ENCODE results near the gene CYB5B.

The CYB5B gene, protein sequence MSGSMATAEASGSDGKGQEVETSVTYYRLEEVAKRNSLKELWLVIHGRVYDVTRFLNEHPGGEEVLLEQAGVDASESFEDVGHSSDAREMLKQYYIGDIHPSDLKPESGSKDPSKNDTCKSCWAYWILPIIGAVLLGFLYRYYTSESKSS

GRCh38 chr16:69424053-69424934 is at the start of gene CYB5B:
Gene CYB5B, plus strand, starts transcription at chr16:69424619. Its CDS starts 65 bp downstream, at chr16:69424684.
- peak; percentile 96 for DNase-seq (ENCODE audit: low spot score)

GRCh38 chr16:69376393-69377059 is 47.9 kb upstream of the CYB5B start:
- no peak for DNase-seq (ENCODE audit: low spot score)

- no peak for DNase-seq (ENCODE audit: low spot score)
These were observed 46.4 kb upstream of the CYB5B start for GRCh38 chr16:69378036-69378435.

DNA sequence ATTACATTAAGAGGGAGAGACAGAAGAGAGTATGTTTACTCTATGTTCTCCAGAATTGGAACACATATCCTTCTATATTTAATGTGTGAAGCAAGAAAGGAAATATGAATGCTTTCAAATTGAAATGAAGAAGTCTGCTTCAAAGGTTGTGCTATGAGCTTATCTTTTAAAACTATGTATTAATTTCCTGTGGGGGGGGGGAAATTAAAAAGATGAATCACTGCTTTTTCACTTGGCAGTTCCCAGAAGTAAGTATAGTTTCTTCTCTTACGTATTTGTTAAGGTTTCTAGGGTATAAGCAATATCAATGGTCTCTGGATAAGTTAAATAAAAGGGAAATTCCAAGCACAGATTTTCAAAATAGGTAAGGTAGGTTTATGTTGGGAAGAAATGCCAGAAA is 45.7 kb upstream of the CYB5B start:
- no peak for DNase-seq (ENCODE audit: low spot score)

DNA sequence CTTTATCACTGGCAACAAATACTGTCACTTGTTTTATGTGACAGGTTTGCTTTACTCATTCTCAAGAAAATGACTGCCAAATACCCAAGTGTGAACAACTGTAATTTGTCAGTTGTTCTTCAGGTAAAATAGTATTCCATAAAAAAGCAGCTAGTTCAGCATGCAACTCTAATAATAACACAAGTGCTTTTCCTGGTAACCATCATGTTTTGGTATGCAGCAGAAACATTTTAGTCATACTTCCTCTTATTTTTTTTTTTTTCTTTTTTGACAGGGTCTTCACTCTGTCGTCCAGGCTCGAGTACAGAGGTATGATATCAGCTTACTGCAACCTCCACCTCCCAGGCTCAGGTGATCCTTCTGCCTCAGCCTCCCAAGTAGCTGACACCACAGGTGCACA is 43.2 kb upstream of the CYB5B start:
- no peak for DNase-seq (ENCODE audit: low spot score)

DNA sequence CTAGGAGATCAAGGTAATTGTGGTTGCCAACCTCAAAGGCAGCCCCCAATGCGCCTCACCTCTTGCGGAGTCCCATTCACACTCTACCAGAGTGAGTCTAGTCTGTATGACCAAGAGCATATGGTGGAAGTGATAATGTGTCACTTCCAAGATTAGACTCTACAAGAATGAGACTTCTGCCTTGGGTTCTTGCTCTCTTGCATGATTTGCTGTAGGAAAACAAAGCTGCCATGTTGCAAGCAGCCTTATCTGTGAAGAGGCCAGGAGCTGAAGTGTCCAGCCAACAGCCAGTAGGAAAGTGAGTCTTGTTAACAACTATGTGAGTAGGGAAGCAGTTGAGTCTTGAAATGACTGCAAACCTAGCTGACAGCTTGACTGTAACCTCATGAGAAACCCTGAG is 42.0 kb upstream of the CYB5B start:
- no peak for DNase-seq (ENCODE audit: low spot score)

DNA sequence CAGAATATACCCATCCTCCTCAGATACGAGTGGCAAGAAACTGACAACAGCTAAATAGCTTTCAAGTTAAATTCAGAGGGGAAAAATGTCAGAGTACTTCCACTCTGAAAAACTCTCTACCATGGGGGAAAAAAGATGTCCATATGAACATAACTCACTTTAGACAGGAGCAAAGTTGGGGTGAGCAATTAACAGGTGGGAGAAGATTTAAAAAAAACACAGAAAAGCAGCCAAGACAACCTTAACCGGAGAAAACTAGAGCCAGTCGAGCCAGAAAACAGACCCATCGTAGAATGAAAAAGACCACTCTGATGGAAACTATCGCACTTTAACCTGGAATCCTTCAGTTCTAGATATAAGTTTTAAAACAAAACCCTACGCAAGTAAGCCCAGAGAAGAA is 39.4 kb upstream of the CYB5B start:
- DNase-seq (ENCODE audit: low spot score), result no peak

DNA sequence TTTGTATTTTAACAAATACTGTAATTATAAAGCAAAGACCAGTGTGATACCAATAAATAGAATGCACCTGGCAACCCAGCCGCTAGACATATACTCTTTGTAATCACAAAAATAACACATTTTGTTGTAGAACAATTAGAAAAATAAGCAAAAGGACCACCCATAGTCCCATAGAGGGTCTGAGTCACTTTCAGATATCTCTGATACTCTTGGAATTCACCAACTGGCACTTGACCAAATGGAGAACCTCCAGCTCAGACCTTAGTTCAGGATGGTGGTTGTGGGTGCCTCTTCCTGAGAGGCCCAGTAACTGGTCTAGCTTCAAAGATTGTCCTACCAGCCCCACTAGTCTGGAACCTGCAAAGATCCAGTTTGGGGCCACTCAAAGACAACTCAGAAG is 37.8 kb upstream of the CYB5B start:
- DNase-seq (ENCODE audit: low spot score), result no peak

DNA sequence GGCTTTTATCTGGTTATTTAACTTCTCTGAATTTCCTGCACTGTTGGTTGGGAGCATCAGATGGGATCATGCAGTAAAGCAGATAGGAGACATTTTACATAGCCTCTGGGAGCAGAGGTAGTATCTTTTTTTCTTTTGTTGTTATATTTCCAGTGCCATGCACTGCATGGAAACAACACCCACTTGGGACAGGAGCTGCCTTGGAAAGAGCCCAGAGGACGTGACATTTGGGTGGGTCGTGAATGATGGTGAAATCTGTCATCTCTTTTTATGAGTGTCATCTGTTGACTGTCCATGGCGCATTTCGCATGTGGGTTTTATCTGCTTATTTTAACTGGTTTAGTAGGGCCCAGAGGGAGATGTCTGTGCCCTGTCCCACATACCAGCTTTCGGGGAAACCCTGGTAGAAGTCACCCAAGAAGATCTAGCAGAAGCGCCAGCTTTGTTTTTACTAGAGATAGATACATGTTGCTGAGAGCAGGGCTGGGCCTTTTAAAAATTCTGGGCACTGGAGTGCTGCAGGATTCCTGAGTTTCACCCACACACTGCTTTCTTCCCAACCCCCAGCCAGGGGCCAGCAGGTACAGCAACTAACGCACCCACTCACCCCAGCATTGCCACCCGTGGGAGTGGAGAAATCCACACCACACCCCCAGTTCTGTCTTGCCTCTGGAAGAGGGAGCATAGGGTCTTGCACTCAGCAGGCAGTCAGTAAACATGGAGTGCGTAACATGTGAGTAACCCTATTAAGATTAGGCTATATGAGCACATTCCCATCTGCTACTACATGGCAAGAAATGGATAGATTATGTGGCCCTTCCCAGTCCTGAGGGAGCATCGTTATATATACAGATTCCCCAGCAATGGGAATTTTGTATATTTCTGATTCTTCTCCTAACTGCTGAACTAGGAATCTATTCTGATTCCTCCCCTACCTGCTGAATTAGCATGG is 30.2 kb upstream of the CYB5B start:
- no peak for DNase-seq (ENCODE audit: low spot score)

DNA sequence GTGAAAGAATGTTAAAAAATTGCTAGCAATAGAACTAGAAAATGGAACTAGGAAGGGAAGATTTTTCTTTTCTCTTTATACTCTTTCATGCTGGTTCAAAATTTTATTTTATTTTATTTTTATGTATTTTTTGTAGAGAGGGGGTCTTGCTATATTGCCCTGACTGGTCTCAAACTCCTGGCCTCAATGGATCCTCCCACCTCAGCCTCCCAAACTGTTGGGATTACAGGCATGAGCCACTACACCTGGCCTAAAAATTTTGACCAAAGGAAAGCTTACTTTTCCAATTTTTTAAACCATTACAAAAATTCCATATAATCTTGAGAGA is 28.6 kb upstream of the CYB5B start:
- no peak for DNase-seq (ENCODE audit: low spot score)

DNA sequence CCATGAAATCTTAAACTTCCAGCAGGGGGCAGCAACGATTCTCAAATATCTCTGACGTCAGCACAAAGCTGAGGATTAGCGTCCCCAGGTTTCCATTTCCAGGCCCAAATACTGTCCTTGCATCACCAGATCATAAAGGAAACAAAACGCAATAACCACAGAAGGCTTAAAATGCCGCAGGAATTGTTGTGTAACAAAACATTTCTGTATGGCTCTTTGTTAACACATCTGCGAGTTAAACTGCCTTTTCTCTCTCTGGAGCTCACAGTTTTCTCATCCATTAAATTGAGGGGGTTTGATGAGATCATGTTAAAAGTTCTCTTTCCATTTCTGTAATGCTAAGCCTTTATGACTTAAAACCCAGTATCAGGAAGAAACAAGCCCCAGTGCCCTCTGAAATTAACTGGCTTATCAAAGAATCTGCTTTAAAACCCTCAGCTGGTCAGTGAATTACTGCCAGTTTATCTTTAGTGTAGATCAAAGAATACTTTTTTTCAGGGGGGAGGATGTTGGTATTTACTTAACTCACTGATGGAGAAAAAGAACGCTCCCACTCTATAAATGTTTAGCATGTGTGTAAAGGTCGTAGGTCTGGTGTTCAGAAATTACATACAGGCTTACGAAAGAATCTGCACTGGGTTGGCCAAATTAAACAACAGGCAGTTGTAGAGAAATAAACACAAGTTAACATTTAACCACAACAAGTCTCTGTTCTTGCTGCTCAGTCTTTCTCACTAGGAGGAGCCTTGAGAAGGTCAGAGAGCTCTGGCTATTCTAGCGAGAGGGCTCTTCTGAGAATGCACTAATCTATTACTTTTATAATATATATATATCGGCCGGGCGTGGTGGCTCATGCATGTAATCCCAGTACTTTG is 28.0 kb upstream of the CYB5B start:
- peak; percentile 77 for DNase-seq (ENCODE audit: low spot score)

DNA sequence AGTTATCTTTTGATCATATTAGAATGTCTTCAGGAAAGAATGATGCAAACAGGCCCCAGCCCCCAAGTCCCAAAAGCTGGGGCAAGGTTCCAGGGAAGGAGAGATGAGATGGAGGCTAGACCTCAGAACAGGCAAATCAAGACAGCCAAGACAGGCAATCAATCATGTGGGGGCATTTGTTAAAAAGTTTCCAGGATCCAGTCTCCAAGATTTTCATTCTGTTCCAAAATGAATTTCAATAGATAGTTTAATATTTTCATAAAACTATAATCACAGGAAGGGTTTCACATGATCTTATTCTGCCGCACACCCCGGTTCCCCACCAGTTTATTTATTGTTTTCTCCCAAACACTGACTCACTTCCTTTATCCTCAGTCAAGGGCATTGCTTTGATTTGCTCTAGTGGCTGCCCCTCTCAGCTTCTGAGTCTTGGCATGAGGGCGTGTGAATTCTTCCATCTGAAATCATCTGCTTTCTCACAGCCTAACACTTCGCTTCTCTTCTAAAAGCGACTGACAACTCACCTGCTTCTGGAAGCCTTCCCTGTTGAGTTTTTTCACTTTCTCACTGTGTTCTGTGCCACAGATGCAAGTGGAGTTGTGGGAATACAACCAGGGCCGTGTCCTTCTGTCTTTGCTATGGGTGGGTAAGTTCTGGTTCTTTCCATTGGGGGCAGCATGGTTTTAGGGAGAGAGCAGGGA is 26.4 kb upstream of the CYB5B start:
- peak; percentile 86 for DNase-seq (ENCODE audit: low spot score)

DNA sequence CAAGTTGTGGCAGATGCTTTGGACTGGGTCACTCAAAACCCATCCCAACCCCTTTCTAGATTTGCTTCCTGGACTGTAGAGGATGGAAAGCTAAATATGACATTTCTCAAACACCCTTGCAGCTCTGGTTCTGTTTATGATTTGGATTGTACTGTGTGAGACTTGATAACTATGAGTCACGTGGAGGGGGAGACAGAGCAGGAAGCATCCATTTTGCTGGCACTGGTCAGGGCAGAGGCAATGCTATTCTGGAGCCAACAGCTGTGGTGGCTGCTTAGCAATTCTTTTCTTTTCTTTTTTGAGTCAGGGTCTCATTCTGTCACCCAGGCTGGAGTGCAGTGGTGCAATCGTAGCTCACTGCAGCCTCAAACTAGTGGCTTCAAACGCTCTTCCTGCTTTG is 25.1 kb upstream of the CYB5B start:
- DNase-seq (ENCODE audit: low spot score), result no peak

GRCh38 chr16:69402439-69402838 is 22.0 kb upstream of the CYB5B start:
- no peak for DNase-seq (ENCODE audit: low spot score)

DNA sequence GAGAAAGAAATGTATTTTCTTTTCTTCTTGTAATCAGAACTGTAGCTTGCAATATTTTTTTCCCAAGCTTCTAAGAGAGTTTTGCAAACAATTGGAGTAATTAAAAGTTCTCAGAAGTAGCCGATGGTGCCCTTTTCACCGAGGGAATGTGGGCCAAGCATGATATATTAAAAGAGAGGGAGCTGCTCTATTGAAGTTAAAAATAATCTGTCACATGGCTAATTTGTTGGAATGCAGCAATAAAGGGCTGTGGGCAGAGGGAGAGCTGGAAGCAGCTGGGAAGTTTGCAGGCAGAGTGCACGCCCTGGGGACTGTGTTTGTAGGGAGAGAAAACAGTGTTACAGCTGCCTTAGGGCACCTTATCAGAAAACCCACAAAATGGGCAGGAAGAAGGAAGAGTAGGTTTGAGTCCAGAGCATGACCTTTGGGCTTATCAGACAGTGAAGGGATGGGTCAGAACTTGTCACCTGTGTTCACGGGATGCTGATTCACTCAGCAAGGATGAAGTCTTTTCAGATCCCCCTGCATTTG is 20.1 kb upstream of the CYB5B start:
- no peak for DNase-seq (ENCODE audit: low spot score)

DNA sequence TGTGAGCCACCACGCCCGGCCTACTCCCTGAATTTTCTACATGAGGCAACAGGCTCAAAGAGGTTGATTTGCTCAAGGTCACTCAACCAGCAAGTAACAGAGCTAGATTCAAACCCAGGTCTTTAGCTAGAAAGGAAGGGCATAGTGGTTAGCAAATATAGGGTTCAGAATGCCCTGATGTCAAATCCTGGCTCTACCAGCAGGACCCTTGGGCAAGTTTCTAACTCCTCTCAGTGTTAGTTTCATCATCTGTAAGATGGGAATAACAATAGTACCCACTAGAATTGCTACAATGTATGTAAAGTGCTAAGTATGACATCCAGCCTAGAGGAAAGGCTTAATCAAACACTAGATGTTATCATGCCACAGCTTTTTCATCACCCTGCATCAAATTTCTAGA is 19.1 kb upstream of the CYB5B start:
- no peak for DNase-seq (ENCODE audit: low spot score)

DNA sequence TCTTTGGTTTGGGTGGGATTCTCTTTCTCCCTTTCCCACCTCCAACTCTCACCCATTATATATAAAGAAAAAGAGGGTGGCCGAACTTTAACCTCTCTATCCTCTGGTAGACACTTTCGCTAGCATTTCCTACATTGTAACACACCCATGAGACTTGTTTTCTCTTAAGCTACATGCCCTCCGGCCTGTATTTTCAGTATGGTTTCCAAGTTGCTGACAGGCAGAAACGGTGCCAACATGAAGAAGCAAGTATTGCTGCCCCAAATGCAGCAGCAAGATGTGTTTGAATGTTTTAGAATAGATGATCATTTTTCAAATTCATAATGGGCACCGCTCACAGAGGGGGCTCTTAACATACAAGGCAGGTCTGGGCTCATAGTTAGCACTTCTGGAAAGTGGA is 18.7 kb upstream of the CYB5B start:
- no peak for DNase-seq (ENCODE audit: low spot score)

- no peak for DNase-seq (ENCODE audit: low spot score)
These were observed 17.6 kb upstream of the CYB5B start for GRCh38 chr16:69406780-69407331.

DNA sequence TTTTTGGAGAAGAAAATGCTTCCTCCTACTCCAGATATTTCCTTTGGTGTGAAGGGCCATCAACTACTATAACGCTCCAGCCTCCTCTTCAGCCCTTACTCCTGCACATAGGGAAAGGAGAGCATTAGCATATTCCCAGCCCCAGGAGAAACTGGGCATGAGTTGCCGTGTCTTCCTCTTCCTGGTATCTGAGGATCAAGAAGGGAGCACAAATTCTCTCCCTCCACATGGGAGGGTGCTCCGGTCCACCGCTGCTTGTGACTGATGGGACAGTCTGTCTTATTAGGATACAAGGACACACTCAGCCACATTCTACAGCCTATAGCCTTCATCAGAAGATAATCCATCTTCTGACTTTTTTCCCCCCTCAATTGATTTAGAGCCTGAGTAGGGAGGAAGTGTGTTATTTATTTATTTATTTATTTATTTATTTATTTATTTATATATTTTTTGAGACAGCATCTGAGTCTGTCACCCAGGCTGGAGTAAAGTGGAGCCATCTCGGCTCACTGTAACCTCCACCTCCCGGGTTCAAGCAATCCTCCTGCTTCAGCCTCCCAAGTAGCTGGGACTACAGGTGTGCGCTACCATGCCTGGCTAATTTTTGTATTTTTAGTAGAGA is 16.6 kb upstream of the CYB5B start:
- no peak for DNase-seq (ENCODE audit: low spot score)

GRCh38 chr16:69408475-69408874 is 15.9 kb upstream of the CYB5B start:
- DNase-seq (ENCODE audit: low spot score), result no peak
